Measurements from ENCODE around the gene TRABD2B.

TRABD2B gene

DNA sequence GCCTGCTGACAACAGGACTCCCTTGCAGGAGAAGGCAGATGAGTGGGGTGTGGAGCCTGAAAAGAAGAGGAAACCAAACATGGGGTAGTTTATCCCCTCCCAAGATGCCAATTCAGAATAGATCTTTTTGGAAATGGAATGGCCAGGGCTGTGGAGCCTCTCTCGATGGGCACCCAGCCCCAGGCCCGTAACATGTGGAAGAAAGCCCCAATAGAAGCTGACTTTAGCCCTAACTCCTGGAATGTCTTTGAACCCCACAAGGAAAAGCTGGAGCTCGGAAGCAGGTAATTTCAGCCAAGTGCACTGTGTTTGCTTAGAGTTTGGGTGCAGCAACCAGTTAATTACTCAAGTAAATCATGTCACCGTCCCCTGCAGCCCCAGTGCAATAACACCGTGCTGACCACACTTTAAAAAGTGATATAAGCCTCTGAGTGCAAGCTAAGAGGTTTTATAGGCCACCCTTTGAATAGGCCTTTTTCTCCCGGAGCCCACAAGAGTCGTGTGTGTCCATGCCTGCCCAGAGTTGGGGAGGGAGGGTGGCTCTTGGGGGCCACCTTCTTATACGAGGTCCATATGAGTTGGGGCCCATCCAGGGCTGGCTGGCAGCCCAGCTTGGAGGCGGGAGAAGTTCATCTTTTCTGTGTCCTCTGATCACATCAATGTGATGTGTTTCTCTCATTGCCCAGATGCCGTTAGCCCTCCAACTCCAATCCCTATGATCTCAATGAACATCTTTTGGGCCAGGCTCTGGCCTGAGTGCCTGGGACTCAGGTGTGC lies 153.2 kb downstream of the TRABD2B start:
- no peak for DNase-seq

DNA sequence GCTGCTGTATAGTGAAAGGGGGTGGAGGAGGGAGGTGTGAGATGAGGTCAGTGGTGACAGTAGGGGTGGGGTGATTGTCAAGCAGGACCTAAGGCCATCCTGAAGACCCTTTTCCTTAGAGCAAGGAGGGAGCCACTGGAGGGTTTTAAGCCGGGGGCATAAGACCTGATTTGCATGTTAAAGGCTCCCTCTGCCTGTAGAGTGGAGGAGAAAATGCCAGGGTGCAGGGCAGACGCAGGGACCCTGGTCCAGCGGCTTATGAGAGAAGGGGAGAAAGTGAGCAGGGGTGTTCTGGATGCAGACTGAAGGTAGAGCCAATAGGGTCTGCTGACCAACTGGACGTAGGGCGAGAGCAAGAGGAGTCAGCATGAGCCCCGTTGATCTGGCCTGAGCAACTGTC lies 154.1 kb downstream of the TRABD2B start:
- no peak for DNase-seq

DNA sequence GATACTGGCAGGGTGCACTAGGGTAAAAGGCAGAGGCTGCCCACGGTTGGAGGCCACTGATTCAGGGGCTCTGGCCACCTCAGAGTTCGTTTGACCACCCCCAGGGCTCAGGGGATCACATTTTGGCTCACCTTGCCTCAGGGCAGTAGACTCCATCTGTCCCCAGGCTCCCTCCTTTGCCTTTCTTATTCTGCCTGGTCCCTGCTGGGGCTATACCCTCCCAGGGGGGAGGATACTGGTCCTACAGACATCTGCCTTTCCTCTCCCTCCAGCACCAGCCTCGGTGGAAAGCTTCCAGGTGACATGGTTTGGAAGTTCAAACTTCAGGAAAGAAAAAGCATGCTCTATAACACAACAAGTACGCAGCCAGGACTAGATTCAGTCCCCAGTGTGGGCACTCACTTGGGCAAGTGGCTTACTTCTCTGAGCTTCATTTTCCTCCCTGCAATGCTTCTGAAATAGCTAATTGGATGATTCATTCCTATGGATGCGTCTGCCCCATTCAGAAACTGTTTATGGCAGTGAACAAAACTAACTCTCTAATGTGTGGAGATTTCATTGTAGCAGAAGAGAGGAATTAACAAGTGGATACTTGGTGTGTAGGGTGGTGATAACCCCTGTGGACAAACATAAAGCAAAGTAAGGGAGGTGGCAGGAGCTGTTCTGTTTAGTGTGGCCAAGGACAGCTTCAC lies 154.8 kb downstream of the TRABD2B start:
- no peak for DNase-seq

DNA sequence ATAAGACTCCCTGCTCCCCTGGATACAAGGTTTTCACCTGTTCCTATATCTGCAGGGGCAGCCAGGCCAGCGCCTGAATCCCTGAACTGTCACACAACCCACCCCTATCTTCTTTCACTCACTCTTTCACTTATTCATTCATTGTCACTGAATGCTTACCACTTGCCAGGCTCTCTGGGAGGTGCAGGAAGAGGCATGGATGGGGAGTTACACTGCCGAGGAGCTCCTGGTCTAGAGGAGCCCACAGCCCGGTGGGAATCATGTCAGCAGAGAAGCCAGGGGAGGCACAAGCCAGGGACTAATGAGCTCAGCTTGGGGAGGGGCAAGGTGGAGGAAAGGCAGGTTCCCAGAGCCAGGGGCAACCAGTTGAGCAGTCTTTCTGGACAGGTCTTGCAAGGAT lies 155.8 kb downstream of the TRABD2B start:
- no peak for DNase-seq

DNA sequence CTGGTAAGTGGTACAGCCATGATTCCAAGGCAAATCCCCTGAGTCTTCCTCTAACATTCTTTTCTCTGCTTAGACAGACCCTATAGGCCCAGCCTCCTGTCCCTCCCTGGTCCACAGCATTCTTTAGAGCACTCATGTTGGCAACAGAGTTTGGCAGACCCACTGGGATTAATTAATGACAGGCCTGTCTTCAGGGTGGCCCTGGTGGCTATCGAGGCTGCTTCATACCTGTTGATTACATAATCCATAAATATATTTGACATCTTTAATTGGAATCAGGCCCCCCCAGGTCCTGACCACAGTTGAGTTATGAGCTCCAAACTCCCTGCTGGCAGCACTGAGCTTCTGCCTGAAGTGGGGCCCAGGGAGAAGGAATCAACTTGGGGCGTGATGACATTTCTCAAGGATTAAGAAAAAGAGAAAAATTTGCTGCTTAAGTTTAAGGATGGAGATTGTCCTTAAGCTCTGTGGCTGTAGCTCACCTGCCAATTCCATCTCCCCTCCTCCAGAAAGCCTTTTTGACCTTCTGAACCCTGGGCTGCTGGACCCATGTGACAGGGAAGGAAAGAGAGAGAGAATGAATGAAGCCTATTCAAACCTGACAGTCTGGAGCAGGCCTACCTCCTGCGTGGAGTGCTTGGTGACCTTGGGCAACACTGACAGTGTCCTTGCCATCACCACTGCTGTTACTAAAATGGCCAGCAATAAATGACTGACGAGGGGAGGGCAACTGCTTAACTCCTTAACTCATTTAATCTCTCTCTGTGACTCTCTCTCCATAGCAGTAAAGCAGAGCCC lies 156.6 kb downstream of the TRABD2B start:
- DNase-seq, result no peak

DNA sequence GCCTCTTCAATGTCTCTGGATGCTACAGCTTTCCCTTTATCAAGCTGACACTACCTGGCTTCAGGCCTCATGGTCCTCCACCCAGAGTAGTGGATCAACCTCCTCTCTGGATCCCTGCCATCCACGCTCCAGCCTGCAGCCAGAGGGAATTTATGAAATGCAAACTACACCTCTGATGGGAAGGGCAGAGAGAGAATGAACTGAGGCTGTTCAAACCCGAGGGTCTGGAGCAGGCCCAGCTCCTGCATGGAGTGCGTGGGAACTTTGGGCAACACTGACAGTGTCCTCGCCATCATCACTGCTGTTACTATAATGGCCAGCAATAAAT lies 157.8 kb downstream of the TRABD2B start:
- no peak for DNase-seq

DNA sequence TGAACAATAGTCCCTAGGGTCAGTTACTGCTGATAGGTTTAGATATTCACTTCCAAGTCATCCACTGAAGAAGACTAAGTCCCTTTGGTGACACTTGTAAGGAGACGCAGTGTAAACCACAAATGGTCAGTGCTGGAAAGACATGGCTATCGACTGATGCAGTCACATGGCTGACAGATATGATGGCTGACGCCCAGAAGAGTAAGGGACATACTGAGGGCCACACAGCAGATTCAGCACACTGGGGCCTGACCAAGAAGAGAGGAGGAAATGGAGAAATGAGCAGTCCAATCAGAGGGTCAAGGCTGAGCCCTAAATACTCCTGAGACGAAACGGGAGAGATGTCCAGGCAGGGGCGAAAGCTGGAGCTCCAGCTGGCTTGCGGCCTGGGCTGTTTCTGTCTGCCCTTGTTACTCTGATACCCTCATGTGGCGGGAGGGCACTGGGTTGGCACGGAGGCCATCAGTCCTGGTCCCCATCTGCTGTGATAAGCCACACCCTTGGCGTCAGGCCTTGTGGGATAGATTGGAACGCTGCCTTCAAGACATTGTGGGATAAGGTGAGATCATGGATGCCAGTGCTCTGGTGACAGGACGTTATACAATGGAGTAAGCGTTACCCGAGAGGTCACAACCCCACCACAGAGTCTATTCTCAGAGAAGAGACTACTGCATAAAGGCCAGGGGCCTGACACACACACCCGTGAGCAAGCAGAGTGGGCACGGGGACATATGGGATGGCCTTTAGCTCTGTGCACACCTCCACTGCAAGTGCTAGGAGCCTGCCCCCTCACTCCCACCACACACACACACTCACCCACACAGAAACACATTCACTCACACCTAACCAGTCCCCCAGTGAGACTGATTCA lies 158.4 kb downstream of the TRABD2B start:
- DNase-seq, result no peak

DNA sequence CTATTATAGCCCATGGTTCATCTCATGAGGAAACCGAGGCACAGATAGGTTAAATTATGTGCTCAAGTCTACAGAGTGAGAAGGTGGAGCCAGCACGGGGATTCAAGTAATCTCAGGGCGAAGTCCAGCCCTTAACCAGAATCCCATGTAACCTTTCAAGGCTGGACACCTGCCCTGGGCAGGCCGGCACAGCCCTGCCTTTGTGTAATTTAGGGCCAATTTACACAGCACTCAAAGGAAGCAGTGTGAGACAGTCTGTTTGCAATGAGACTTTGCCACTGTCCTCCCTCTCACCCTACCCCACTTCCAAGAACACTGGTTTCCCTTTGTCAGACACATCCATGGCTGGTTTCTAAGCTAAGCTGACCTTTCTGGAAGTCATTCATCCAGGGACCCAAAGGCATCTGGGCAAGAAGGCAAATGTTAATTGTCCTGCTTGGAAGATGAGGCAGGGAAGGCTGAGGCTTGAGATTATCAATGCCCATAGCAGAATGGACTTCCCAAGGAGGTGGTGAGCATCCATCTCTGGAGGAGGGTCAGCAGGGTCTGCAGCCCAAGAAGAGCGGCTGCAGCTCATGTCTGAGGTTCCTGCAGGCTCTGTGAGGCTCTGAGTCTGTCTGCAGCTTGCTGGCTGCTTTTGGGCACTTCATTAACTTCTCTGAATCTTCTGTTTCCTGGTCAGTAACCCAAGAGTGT lies 159.2 kb downstream of the TRABD2B start:
- no peak for DNase-seq

DNA sequence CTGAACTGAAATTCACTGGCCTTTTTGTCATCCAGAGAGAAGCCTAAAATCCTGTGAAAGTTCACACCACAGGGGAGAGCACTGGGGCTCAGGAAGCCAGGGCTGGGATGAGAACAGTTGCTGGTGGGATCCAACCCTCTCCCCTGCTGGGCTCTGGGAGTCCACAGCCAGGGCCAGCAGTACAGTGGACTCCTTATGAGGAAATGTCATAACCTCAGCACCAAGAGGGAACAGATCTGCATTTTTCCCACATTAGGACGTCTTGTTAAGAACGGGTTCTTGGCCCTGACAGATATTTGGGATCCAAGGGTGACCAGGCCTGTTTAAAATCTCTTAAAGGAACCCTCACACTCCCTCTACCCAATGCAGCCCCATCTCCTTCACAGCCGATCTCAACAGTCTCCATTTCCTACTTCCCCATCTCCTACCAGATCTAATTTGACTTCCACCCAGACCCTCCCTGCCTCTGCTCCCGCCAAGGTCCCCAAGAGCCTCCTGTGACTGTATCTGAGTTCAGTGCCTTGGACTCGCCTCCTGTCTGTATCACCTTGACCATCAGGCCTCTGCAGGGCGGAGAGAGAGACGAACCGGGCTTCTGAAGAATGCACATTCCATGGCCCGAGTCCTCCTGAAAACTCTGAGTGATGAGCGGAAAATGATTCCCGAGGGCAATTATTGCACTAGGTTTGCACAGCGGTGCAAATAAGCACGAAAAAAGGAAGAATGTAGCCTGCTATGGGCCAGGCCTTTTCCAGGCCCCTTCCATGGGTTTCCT lies 159.9 kb downstream of the TRABD2B start:
- DNase-seq, result no peak

DNA sequence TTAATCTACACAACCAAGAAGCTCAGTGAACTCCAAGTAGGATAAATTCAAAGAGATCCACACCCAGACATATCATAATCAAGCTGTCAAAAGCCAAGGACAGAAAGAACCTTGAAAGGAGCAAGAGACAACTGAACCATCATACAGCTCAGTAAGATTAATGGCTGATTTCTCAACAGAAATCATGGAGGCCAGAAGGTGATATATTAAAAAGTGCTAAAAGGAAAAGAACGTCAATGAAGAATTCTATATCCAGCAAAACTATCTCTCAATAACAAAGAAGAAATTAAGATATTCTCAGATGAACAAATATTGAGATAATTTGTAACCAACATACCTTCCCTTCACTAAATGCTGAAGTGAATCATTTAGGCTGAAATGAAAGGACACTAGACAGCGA lies 161.8 kb downstream of the TRABD2B start:
- DNase-seq, result no peak

DNA sequence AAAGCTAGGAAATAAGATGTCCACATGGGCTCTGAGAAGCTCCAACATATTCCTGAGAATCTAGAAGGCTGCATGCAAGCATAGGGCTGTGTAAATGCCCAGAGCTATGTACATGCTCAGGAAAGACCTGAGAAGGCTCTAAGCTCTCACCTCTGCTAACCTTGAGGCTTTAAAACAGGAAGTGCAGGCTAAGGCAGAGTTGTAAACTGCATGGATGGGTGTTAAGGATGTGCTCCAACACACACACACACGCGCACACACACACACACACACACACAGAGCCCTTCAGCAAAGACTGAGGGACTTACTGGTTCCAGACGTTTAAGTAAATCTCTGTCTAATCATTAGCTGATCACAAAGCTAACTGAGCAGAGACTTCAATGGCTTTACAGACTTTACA lies 162.9 kb downstream of the TRABD2B start:
- DNase-seq, result no peak

DNA sequence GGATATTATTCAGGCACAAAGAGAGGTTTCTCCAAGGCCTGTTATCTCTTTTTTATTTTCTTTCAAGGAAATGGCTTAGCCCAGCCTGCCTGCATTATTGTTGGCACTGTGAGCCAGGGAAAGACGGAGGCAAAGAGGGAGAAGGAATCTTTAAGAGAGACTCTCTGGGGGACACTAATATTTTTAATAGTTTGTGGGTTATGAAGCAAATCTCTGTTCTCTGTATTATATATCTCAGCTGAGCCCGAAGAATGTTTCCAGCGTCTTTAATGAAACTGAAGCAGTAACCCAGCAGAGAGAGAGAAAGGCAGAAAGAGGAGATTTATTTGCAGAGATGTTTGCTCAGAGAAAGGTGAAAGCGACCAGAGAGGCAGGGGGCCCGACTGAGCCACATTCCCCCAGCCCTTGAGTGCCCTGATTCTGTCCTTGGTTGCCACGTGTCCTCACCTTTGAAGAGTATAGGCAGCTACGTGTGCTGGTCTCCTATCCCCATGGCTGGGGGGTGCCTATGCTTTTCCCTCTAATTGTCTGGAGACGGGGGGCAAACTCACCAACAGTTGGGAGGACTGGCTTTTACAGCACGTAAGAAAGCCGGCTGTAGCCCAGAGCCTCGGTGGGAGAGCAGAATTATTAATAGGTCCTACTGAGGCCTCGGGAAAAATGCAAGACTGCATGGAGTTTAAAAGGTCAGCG lies 166.4 kb downstream of the TRABD2B start:
- DNase-seq, result no peak

DNA sequence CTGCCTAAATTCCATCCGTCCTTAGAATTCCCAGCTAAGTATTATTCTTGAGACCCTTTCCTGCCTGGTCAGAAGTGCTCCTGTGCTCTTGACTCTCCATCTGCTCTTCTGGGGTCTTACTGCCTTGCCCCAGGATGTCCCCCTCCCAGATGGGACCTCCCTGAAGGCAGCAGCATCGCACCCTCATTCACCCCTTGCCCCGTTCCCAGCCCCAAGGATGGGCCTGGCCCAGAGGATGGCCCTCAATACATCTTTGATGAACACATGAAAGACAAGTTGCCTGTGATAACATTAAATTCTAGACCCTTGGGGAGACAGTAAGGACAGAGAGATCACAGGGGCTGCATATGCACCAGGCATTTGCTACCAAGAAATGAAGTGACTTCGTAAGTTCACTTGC lies 167.2 kb downstream of the TRABD2B start:
- DNase-seq, result no peak

DNA sequence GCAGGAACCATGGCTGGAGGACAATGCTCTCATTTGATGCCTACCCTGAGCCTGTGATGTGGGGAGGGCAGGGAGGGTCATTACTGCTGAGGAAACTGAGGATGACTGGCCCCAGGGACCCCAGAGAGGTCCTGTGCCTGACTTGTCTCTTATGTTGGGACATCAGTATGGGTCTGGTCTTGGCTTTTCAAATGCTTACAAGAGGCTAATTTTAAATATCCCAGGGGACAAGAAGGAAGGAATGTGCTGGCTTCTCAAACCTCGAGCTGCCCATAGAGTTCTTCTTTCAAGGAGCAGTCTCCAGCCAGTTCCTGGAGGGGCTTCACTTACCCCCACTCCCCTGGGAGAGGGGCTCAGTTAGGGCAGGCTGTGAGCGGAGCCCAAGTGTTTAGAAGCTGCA lies 168.2 kb downstream of the TRABD2B start:
- no peak for DNase-seq

DNA sequence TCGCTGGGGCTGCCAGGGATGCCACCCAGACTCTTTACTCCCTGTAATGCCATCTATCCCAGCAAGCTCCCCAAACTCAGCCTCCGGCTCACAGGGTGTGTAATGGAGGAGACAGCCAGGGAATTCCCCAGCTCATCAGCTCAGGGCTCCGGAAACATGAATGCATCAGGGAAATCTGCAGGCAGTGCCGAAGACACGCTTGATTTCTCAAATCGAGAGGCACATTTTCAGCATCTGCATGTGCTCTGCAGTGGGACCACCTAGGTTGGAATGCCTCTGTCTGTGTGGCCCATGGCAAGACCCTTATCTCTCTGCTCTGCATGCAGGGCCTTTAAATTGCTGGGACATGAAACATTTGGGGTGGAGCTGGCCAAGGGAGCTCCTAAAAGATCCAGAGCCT lies 170.1 kb downstream of the TRABD2B start:
- no peak for DNase-seq

DNA sequence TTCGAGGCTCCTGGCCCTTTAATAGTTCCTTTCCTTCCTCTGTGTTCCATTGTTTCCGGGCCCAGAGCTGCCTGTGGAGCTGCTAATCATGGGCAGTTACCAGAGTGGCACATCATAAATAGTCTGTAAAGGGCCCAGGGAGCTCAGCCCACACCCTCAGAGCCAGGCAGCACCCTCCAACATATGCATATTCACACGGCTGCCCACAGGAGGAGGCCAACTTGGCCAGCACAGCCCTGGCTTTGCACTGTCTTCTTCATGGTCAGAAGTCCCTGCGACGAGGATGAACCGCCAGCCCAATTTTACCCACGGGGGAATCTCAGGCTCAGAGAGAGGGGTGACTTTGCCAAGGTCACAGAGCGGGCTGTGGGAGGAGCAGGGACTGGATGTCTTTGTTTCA lies 172.5 kb downstream of the TRABD2B start:
- no peak for DNase-seq

DNA sequence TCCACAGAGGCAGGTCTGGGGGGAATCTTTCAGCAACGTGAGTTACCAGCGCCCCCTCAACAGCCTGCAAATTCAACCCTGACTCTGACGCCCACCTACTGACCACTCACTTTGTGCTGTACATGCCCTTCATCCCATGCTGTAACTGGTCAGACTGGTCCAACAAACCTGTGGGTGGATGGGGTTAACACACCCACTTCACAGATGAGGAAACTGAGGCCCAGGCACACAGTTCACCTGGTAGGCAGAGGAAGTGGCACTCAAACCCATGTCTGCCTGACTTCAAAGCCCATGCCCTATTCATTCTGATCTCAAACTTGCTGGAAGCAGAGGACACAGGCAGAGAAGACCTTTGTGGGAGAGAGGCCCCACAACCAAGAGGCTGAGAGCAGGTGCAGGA lies 172.9 kb downstream of the TRABD2B start:
- no peak for DNase-seq

DNA sequence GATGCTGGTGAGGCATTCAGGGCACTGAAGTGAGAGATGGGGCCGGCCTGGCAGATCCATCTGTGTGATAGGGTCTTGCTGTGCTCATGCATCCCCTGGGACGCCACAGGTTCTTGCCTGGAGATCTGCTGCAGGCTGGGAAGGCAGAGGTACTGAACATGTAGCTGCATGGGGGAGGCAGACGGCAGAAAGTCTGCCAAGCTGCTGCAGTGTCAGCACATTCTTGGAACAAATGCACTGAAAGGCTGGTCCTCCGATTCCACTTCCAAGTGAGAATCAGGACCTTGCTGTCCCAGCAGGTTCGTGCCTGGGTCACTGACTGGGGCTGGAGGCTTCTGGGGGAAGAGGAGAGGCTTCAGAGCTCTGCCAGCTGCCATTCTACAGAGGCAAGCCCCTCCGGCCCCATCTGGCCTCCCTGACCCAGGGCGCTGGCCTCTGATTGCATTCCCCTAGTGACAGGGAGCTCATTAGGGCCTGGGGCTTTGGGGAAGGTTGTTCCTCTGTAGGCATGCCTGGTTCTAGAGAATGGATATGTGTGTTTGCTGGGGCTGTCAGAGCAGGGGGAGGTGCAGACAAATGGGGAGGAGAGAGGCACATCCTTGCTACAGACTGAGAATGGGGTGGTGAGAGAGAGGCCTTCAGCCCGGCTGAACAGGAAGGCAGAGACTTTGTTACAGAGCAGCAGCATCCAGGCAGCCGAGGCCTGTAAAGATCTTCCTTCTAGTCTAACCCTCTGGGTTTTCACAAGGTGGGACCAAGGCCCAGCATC lies 174.0 kb downstream of the TRABD2B start:
- no peak for DNase-seq

DNA sequence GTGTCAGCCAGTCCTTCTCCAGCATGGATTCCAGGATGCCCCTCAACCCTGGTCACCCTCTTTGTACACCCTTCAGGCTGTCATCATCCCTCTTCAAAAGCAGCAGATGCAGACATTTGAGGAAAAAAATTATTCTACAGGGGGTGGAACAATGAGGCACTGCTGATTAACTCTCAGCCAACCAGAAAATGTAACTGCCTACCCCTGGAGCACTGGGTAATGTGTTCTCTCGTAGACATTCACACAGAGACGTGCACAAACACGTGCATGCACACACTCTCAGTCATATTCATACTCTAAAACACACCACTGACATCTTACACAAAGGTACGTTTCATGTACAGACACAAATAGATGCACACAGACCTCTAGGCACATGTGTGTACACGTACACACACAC lies 175.4 kb downstream of the TRABD2B start:
- DNase-seq, result no peak

DNA sequence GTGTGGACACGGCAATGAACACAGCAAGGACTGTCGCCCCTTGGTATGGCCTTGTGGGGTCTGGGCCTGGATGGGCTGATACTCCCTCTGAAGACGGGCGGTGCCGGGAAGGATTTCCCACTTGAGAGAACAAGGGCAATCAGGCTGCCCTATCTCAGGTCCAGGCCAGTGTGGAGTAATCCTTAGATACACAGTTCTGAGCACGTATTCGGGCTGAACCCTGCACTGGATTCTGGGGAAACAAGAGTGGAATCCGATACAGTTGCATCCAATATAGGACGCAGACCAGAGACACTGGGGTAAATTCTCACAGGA lies 177.7 kb downstream of the TRABD2B start:
- no peak for DNase-seq
